Lower lobe of right lung (tissue), 2 donors: ENCODE measurements around the gene EPG5. TPM values are rescaled to one million over a fixed set of nuclear protein-coding genes. Genes with fewer than 3 reads are reported as not detected.
"Not testable (repeated sequence)": the region's sequence is repeated elsewhere in the genome, so short reads cannot be mapped to it uniquely, and the experiment has no call there.

Source experiments
- ATAC-seq, 2 donors: fragments of 200-7000 bp; cut with Tn5 transposase; one replicate each; pipeline ENCODE4 v1.9.1; 2020 to 2022; ENCODE audit warnings: mild to moderate bottlenecking in 2 of 2, moderate library complexity in 2 of 2
- DNase-seq: peaks from one replicate; pipeline ENCODE4 v3.0.0-alpha.2; 2020
- H3K27ac ChIP-seq: fragments of 200-600 bp; one replicate; pipeline ENCODE4 v1.8.0; 2022
- H3K27me3 ChIP-seq: fragments of 200-600 bp; one replicate; pipeline ENCODE4 v1.8.0; 2022; ENCODE audit warnings: low read depth
- H3K36me3 ChIP-seq: fragments of 200-600 bp; one replicate; pipeline ENCODE4 v1.8.0; 2022; ENCODE audit warnings: mild to moderate bottlenecking
- H3K4me1 ChIP-seq: fragments of 200-600 bp; one replicate; pipeline ENCODE4 v1.8.0; 2022
- H3K4me3 ChIP-seq: fragments of 200-600 bp; one replicate; pipeline ENCODE4 v1.8.0; 2022; ENCODE audit warnings: mild to moderate bottlenecking
- H3K9me3 ChIP-seq: fragments of 200-600 bp; one replicate; pipeline ENCODE4 v1.8.0; 2022
- CTCF ChIP-seq: fragments of 200-600 bp; IDR thresholded peaks from one replicate; pipeline ENCODE4 v1.8.0; 2022; ENCODE audit warnings: antibody characterized with exemption, mild to moderate bottlenecking
- intact Hi-C: fragments of 100-400 bp; cut with DNase I; formaldehyde crosslinking; loops from one replicate; pipeline ENCODE4 v1.11.0; 2022
- total RNA-seq: library from RNA; stranded (reverse); fragmentation: NEBNext Ultra II Directional; extraction: Animal tissue kit (Norgen Biotek cat#: 25700); gene quantifications from one replicate; pipeline ENCODE4 v1.2.1, GENCODE V29; 2021
- donor health status: DM: no; HTN: yes; CAD: no; lungs with severe emphysema.

The EPG5 gene
- total RNA-seq, 1 donor from 2014 or later: 38.8 TPM

GRCh38 chr18:45849529-45849928 lies 117.6 kb downstream of the EPG5 start:
- H3K4me1 ChIP-seq: no peaks in the 10 kb centered on the region
- ATAC-seq (no peak), DNase-seq (no peak)
- TF ChIP-seq CTCF: no peak
- no peaks in the 10 kb centered on the region for H3K9me3 ChIP-seq
- no peaks in the 10 kb centered on the region for H3K27me3 ChIP-seq
- intact Hi-C loops: no loop called here
- H3K4me3 ChIP-seq: no peak overlapping the region
- H3K36me3 ChIP-seq: peaks cover 55% of the 10 kb centered on the region
- no peak overlapping the region for H3K27ac ChIP-seq

GRCh38 chr18:45848643-45849042 lies 118.5 kb downstream of the EPG5 start:
- intact Hi-C loops, ATAC-seq, DNase-seq, H3K4me3 ChIP-seq, H3K27ac ChIP-seq, H3K4me1 ChIP-seq, H3K27me3 ChIP-seq, H3K9me3 ChIP-seq: not testable (repeated sequence)
- peaks cover 46% of the 10 kb centered on the region for H3K36me3 ChIP-seq

- no peaks in the 10 kb centered on the region for H3K27me3 ChIP-seq
- intact Hi-C loops: no loop called here
- ATAC-seq (no peak), DNase-seq (no peak)
- no peak for TF ChIP-seq CTCF
- no peak overlapping the region for H3K27ac ChIP-seq
- no peaks in the 10 kb centered on the region for H3K9me3 ChIP-seq
- H3K4me3 ChIP-seq: no peak overlapping the region
- H3K4me1 ChIP-seq: no peaks in the 10 kb centered on the region
- H3K36me3 ChIP-seq: peaks cover 31% of the 10 kb centered on the region
These were observed 120.0 kb downstream of the EPG5 start for GRCh38 chr18:45847119-45847518.

GRCh38 chr18:45845410-45845809 lies 121.7 kb downstream of the EPG5 start:
- intact Hi-C loops: no loop called here
- TF ChIP-seq CTCF: no peak
- ATAC-seq: no peak

GRCh38 chr18:45844938-45845337 lies 122.2 kb downstream of the EPG5 start:
- DNase-seq (no peak), ATAC-seq (no peak)
- Histone ChIP-seq H3K27ac (no peak overlapping the region), H3K27me3 (no peaks in the 10 kb centered on the region), H3K9me3 (no peaks in the 10 kb centered on the region), H3K4me1 (no peaks in the 10 kb centered on the region), H3K4me3 (no peak overlapping the region), H3K36me3 (peaks cover 13% of the 10 kb centered on the region)
- intact Hi-C loops: no loop called here
- TF ChIP-seq CTCF: no peak

More at GRCh38 chr18:45845410-45845809, 121.7 kb downstream of the EPG5 start:
- Histone ChIP-seq H3K27me3 (no peaks in the 10 kb centered on the region), H3K36me3 (peaks cover 18% of the 10 kb centered on the region), H3K27ac (no peak overlapping the region), H3K4me1 (no peaks in the 10 kb centered on the region), H3K9me3 (no peaks in the 10 kb centered on the region), H3K4me3 (no peak overlapping the region)
- DNase-seq: no peak

- DNase-seq (no peak), ATAC-seq (no peak)
- Histone ChIP-seq H3K36me3 (no peaks in the 10 kb centered on the region), H3K27me3 (peaks cover 10% of the 10 kb centered on the region), H3K4me1 (peaks cover 9% of the 10 kb centered on the region), H3K9me3 (no peaks in the 10 kb centered on the region), H3K27ac (no peak overlapping the region), H3K4me3 (no peak overlapping the region)
- intact Hi-C loops: no loop called here
- TF ChIP-seq CTCF: no peak
These were observed 124.1 kb downstream of the EPG5 start for GRCh38 chr18:45843019-45843418.
